Stimulated activated CD4-positive, alpha-beta T cell treated with anti-CD3 and anti-CD28 coated beads, Interleukin-15, amount 100 ng/mL, for 24 hours (primary cell): Measurements from ENCODE around the gene PRR18.

ENCODE experiments used
- DNase-seq: peaks from one replicate; pipeline ENCODE4 v3.0.0-alpha.2; 2020

Gene PRR18

GRCh38 chr6:166333172-166333995, 25.2 kb upstream of the PRR18 start:
- peak; percentile 24 for DNase-seq

DNA sequence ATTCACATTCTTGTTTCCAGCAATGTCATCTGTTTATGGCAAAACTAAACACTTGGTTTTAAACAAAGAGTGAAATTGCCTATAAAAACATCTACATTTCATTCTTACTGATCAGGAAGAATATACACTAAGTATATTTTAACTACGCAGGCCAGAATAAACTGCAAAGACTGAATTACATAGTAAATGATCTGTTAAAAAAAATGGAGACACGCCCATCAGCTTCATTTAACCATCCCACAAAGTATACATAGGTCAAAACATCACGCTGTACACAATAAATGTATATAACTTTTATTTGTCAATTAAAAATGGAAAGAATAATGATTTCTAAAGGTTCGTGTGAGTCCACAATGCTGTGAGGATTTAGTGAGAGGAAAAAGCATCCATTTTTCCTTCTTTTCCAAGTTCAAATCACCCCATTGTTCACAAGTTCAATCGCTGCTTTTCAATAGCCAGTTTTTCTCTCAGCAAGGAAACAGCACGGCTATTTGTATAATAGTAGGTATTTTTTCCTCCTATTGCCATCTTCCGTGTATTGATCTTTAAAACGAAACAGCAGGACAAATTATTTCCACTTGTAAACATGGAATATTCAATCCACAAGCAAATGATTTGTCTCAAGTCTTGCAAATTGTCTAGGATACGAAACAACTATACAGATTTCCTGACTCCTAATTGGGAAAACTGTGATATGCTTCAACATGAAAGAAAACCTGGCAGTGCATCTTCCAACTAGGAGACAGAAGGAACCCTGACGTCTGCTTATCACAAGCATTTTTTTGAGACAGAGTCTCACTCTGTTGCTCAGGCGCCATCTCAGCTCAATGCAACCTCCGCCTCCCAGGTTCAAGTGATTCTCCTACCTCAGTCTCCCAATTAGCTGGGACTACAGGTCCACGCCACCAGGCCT, 23.6 kb upstream of the PRR18 start:
- DNase-seq, result no peak

DNA sequence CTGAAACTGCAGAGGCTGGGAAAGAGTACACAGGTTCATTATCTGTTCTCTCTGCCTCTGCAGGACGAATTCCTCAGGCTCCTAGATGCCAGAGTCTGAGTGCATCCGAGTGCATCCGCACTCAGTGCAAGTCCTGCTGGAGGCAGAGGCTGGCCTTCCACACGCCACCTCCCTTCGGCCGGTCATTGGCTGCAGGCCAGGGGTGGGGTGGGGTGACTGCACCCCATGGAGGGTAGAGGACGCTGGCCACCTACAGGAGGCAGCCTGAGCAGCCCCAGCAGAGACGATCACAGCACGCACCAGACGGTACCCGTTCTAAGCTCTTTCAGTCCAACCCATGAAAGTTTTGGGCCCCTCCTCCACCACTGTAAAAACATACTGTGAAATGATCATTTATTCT, 22.4 kb upstream of the PRR18 start:
- DNase-seq, result no peak

GRCh38 chr6:166325383-166326042, 17.3 kb upstream of the PRR18 start:
- DNase-seq, result no peak

DNA sequence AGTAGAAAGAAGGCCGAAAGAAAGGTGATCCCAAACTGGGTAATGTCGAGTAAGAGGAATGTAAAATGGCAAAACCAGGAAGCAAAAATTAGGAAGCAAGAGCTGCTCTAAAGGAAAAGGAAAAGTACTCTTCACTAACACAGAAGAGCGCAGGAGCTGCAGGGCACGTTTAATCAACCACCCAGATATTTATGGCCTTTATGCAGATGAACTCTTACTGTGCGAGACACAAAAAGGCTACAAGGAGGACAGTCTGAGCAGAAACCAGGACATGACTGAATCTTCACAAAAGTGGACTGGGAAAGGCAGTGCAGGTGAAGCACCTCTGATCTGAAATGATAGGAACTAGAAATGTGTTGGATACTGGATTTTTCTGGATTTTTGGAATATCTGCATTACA, 15.2 kb upstream of the PRR18 start:
- no peak for DNase-seq

DNA sequence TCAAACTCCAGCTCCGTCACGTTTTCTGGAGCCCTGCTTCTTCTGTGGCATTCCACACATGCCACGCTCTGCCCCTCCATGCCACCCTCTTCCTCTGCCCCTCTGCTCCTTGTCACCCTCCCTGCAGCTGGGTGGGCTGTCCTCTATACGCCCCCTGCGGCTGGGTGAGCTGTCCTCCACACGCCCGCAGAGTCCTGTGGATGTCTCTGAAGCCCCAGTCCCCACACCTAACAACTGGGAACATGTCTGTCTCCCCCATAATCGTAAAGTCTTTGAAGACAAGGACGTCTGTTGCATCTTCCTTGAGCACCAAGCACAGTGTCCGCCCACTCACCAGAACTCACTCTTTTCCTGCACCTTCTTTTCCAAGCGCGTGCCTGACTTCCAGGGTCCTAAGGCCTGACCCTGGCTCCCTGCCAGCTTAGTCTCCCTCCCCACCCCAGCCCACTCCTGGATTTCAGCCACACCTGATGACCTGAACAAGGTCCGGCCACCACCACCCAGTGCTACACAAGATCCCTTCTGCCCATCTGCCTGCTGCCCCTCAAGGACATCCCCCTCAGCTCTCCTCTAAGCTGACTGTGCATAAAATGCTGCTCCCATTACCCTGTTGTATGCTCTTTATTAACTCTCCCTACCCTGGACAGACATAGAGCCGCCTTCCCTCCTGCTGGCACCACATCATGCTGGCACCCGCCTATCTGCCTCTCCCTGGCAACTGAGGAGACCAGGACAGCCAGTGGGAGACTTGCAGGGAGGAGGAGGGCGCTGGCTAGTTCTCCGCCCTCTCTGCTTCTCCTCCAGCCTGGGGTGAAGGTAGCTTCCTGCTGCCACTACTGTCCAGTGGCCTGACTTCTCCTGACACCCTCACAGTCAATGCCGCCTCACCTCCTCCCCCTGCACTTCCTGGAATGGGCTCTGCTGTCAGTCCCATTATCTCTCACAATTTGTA, 10.7 kb upstream of the PRR18 start:
- no peak for DNase-seq

- no peak for DNase-seq
Observed at GRCh38 chr6:166318227-166318626, 10.0 kb upstream of the PRR18 start.

DNA sequence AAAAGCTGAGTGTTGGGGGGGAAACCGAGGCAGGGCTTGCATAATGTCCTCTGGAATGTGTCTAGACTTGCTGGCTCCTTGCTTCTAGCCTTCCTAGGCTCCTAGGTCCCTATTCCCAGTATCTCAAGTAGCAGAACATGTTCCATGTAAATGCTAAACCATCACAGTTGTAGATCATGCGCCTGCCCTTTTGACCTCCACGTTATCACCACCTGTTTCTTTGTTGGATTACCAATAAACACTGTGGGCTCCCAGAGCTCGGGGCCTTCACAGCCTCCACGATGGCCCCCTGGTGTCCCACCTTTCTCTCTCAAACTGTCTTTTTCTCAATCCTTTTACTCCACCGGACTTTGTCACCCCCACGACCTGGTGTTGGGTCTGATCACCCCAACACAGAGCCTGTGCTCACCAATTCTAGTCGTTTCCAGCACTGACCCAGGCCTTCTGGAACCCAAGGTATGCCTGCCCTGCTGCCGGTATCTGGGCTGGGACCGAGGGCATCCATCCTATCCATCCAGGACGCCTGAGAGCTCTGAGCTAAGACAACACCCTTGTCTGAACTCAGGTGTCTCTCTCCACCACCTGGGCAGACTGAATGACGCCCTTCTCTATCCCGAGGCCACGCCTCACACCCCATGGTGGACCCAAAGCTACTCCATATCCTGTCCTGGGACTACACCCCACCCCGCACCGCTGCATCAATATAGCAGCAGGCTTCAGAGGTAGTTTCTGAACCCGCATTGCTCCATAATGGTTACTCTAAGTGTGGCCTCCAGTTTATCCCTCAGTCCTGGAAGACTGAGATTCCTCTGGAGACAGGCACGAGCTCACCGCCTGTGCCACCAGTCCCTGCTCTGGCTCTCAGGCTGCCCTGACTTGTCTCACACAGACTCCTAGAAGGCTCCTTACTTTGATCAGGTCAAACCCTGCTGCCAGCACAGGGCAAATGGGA, 9.3 kb upstream of the PRR18 start:
- no peak for DNase-seq

- no peak for DNase-seq
Observed at GRCh38 chr6:166315436-166315835, 7.2 kb upstream of the PRR18 start.

GRCh38 chr6:166314454-166314853, 6.3 kb upstream of the PRR18 start:
- no peak for DNase-seq

- peak; percentile 43 for DNase-seq
Observed at GRCh38 chr6:166313255-166314070, 5.3 kb upstream of the PRR18 start.

DNA sequence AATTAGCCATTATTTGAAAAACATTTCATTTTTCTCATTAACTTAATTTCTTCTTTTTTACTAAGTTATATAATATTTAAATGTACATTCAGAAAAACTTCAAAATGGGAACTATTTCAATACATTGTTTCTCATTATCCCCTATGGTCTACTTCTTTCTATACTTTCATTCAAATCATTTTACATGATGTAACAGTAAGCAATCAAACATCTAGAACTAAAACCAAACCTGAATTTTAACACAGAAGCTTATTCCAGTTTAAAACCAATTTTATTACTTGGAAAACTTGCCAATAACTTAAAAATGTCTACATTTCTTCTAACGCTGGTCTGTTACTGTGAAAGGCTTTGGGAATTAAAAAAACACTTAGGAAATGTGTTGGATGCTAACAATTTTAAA, 4.6 kb upstream of the PRR18 start:
- no peak for DNase-seq

DNA sequence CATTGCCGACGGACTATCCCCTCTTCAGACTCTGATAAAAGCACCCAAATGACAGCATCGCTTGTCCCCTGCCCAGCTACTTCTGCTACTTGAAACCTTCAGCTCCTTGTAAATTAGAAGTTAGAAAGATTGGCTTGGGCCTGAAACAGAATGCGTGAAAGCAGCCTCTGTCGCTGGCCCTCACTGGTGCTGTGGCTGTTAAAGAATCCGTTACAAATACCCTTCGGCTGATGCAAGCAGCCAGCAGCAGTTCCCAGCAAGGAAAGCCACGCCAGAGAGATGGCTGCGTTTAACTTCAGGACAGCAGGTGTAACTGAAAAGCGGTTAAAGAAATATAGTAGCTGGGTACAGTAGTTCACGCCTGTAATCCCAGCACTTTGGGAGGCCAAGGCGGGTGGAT, 2.4 kb upstream of the PRR18 start:
- DNase-seq, result no peak

GRCh38 chr6:166309977-166310376, 1.8 kb upstream of the PRR18 start:
- no peak for DNase-seq

- DNase-seq, result no peak
Observed at GRCh38 chr6:166308769-166309589, 787 bp upstream of the PRR18 start.

DNA sequence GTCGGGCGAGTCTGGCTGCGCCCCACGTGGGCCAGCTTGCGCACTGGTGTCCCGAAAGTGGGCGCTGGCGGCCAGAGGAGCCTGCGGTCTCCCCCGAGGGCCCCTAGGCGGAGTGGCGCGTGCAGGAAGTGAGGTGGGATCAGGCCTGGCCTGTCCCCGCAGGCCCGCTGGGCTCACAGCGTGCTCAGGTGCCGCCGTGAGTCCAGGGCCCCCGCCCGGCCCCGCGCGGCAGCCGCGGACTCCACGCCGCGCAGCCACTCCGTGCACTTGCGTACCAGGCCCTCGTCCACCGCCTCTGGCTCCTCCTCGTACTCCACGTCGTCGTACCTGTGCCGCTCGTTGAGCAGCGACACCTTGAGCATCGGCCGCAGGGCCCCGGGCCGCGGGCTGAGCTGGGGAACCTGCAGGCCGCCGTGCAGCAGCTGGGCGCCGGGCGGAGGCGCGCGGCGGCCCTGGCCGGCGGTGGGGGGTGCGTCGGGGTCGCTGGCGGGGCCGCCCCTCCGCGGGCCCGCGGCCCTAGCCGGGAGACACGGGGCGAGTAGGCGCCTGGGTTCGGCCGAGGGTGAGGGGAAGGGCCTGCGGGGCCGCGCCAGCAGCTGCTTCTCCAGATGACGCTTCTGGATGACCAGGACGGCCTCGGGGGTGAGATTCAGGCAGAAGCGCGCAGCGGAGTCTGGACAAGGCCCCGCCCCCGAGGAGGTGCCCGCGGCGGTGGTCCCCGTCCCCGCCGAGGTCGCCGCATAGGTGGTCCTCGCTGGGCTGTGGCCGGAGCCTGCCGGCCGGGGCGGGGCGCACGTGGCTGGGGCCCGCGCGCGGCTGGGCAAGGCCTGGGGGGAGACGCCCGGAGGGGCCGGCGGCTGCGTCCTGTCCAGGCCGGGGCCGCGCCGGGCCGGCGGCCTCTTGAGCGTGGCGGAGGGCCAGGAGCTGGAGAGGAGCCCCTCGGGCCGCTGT, 835 bp downstream of the PRR18 start:
- peak; percentile 30 for DNase-seq

- no peak for DNase-seq
Observed at GRCh38 chr6:166306378-166307081, 1.7 kb downstream of the PRR18 start.
